GM10266 (cell line): ENCODE data around the gene COTL1.

Experiments
- DNase-seq: peaks from one replicate; pipeline ENCODE4 v3.0.0; 2012; ENCODE audit errors: extremely low spot score
- TF ChIP-seq, protein P1 (sequence below): IDR thresholded peaks from 2 replicates; pipeline ENCODE4 v1.5.1; 2012; ENCODE audit warnings: mild to moderate bottlenecking, low read depth; ENCODE audit not compliant: control insufficient read depth, insufficient read depth; ENCODE audit errors: missing control alignments

The COTL1 gene, protein sequence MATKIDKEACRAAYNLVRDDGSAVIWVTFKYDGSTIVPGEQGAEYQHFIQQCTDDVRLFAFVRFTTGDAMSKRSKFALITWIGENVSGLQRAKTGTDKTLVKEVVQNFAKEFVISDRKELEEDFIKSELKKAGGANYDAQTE

GRCh38 chr16:84617791-84618580 is at the start of gene COTL1:
TSS of gene COTL1 (minus strand) at chr16:84618078. CDS start at chr16:84617914, 164 bp downstream.
- DNase-seq, result peak; percentile 97
- TF ChIP-seq, protein P1, sequence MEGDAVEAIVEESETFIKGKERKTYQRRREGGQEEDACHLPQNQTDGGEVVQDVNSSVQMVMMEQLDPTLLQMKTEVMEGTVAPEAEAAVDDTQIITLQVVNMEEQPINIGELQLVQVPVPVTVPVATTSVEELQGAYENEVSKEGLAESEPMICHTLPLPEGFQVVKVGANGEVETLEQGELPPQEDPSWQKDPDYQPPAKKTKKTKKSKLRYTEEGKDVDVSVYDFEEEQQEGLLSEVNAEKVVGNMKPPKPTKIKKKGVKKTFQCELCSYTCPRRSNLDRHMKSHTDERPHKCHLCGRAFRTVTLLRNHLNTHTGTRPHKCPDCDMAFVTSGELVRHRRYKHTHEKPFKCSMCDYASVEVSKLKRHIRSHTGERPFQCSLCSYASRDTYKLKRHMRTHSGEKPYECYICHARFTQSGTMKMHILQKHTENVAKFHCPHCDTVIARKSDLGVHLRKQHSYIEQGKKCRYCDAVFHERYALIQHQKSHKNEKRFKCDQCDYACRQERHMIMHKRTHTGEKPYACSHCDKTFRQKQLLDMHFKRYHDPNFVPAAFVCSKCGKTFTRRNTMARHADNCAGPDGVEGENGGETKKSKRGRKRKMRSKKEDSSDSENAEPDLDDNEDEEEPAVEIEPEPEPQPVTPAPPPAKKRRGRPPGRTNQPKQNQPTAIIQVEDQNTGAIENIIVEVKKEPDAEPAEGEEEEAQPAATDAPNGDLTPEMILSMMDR, result no peak

GRCh38 chr16:84665843-84666242 is 48.0 kb upstream of the COTL1 start:
- TF ChIP-seq, protein P1, result no peak
- DNase-seq, result no peak

GRCh38 chr16:84665359-84665758 is 47.5 kb upstream of the COTL1 start:
- no peak for DNase-seq
- TF ChIP-seq, protein P1, result no peak

DNA sequence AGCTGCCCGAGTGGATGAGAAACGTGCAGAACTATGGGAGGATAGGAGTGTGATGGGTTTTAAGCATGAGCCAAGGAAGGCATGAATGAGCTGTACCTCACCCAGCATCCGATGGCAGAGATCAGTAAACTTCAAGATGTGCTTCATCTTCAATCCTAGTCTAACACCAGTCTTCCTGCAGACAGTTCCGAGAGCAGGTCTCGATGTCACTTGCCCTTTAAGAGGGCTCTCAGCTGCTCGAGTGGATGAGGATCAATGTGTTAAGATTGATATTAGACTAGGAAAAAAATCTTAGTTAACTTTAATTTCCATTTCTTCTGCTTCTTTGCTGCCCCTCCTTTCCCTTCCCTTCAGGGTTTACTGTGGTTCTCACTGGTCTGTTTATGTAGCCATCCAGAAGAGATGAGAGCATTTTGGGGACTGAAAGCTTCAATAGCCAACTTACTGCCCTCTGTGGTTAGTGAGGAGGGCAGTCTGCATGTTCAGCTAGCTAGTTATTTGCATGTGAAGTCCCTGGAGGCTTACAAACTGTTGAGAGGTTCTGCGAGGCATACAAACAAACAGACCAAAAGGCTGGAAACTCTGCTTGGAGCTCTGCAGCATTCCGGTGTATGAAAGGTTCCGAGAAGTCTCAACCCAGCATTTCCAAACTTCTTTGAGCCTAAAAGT is 45.7 kb upstream of the COTL1 start:
- peak; percentile 58 for DNase-seq
- TF ChIP-seq, protein P1, result no peak

- DNase-seq, result no peak
- TF ChIP-seq, protein P1, result no peak
These were observed 44.6 kb upstream of the COTL1 start for GRCh38 chr16:84662471-84662870.

GRCh38 chr16:84661418-84662060 is 43.7 kb upstream of the COTL1 start:
- DNase-seq, result no peak
- TF ChIP-seq, protein P1, result no peak

GRCh38 chr16:84660973-84661372 is 43.1 kb upstream of the COTL1 start:
- TF ChIP-seq, protein P1, result no peak

More at GRCh38 chr16:84660973-84661372, 43.1 kb upstream of the COTL1 start:
- no peak for DNase-seq
